ENCODE measurements around the gene AR.

Gene AR

GRCh38 chrX:67523932-67524331 is 19.9 kb upstream of the AR start:
- no peak overlapping the region for H3K4me3 ChIP-seq (ENCODE audit: control insufficient read depth, low read depth, low read length)
- no peak for DNase-seq (ENCODE audit: low read depth)
- TF ChIP-seq CTCF (IDR thresholded peaks at IDR 0.05; ENCODE audit: control insufficient read depth, insufficient read depth, low read depth, low read length, missing control alignments): no peak

DNA sequence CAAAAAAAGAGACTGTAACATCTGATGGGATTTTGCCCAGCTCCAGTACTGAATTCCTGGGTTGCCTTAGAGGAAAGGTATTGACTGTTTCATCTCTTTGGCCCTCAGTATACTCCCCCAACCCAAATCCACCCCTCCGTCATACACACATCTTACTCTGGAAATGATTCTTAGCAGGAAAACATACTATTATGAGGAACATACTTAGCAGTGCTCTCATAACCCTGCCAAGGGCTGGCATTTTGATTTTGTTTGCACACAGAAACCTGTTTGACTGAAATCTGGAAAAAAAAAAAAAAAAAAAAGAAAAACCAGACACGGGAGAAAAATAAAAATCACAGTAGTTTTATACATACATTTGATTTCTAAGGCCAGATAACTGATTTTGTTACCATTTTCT is 19.4 kb upstream of the AR start:
- DNase-seq (ENCODE audit: low read depth): no peak
- H3K4me3 ChIP-seq (ENCODE audit: control insufficient read depth, low read depth, low read length): no peak overlapping the region

GRCh38 chrX:67524950-67525691 is 18.7 kb upstream of the AR start:
- no peak for TF ChIP-seq CTCF (IDR thresholded peaks at IDR 0.05; ENCODE audit: control insufficient read depth, insufficient read depth, low read depth, low read length, missing control alignments)
- DNase-seq (ENCODE audit: low read depth): no peak
- H3K4me3 ChIP-seq (ENCODE audit: control insufficient read depth, low read depth, low read length): no peak overlapping the region

More for the DNA sequence above, 19.4 kb upstream of the AR start:
- no peak for TF ChIP-seq CTCF (IDR thresholded peaks at IDR 0.05; ENCODE audit: control insufficient read depth, insufficient read depth, low read depth, low read length, missing control alignments)

DNA sequence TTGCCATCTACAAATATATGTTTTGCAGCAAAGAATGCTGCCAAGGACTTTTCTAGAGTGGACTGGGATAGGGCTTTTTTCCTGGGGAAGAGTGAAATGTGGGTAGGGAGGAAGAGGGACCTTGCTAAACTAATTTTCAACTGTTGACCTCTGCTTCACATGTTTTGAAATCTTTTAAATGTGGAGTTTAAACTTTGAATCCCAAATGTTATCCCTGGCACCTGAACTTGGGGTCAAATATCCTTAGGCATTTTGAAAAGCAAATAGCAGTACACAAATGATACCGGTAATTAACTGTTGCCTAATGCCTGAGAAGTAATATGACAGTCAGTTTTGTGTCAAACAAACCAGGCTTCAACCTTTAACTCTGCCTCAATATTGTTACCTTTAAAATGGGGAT is 7.3 kb upstream of the AR start:
- no peak for TF ChIP-seq CTCF (IDR thresholded peaks at IDR 0.05; ENCODE audit: control insufficient read depth, insufficient read depth, low read depth, low read length, missing control alignments)
- H3K4me3 ChIP-seq (ENCODE audit: control insufficient read depth, low read depth, low read length): no peak overlapping the region
- DNase-seq (ENCODE audit: low read depth): no peak

DNA sequence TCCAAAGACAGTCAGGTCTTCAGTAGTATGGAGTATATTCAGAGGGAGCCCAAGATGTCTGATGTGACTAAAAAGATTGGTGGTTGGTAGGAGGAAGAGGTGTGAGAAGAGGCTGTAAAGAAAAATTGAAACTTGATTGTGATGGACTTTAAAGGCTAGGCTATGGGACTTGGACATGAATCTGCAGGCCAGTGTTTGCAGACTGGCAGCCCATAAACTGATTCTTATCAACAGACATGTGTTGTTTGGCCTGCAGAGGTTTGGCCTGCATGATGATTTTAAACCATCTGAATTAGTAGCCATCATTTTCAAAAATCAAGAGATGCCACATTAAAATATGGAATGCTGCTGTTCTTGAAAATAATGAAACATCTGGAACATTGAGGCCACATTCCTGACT is 5.4 kb upstream of the AR start:
- no peak overlapping the region for H3K4me3 ChIP-seq (ENCODE audit: control insufficient read depth, low read depth, low read length)
- TF ChIP-seq CTCF (IDR thresholded peaks at IDR 0.05; ENCODE audit: control insufficient read depth, insufficient read depth, low read depth, low read length, missing control alignments): no peak
- no peak for DNase-seq (ENCODE audit: low read depth)

DNA sequence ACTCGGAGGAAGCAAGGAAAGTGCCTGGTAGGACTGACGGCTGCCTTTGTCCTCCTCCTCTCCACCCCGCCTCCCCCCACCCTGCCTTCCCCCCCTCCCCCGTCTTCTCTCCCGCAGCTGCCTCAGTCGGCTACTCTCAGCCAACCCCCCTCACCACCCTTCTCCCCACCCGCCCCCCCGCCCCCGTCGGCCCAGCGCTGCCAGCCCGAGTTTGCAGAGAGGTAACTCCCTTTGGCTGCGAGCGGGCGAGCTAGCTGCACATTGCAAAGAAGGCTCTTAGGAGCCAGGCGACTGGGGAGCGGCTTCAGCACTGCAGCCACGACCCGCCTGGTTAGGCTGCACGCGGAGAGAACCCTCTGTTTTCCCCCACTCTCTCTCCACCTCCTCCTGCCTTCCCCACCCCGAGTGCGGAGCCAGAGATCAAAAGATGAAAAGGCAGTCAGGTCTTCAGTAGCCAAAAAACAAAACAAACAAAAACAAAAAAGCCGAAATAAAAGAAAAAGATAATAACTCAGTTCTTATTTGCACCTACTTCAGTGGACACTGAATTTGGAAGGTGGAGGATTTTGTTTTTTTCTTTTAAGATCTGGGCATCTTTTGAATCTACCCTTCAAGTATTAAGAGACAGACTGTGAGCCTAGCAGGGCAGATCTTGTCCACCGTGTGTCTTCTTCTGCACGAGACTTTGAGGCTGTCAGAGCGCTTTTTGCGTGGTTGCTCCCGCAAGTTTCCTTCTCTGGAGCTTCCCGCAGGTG is 637 bp downstream of the AR start:
- TF ChIP-seq CTCF (IDR thresholded peaks at IDR 0.05; ENCODE audit: control insufficient read depth, insufficient read depth, low read depth, low read length, missing control alignments): no peak
- DNase-seq (ENCODE audit: low read depth): no peak
- peak overlapping the region; percentile 46 for H3K4me3 ChIP-seq (ENCODE audit: control insufficient read depth, low read depth, low read length)

Measured in AG09309 (cell line).